Putamen (tissue), 1 donor: ENCODE results near the gene CRKL.
A peak's percentile ranks its signal among the peaks of the same experiment; 100 is the strongest.
"Not testable (repeated sequence)": the region's sequence is repeated elsewhere in the genome, so short reads cannot be mapped to it uniquely, and the experiment has no call there.

Source experiments
- DNase-seq: peaks from one replicate; pipeline ENCODE4 v3.0.0-alpha.2; 2016; ENCODE audit warnings: low spot score

CRKL gene

DNA sequence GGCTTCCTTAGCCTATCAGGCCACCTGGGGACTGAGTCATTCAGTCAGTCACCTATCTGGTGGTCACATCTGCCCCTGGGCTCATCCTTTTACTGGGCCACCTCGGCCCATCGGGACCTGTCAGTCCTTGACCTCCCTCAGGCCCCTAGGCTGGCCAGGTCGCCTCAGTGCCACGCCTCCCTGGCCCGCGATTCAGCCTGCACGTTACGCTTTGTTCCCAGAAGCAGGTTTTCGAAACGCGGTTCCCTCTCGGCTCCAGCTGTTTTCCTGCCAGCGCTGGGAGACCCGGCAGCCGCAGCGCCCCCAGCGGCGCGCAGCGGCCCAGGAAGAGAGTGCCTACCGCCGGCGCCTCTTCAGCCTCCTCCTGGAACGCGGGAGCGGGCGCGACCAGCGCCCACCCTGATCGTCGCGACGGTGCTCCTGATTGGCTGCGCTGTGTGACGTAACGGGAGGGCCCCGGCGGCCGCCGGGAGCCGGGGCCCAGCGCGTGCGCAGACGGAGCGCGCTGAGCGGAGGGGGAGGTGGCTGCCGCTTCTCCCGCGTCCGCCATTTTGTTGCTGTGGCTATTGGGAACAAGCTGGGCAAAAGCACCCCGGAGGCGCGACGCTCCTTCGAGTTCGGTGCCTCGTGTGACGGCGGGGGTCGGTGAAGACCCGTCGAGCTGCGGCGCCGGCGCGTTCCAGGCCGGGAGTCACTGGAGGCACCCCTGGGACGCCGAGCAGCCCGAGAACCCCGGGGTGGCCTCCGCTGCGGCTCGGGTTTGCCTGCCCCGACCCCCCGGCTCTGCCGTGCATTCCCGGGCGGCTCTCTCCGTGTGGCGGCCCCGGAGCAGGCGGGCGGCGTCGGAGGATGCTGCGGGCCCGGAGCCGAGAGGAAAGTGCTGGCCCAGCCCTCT is at the start of gene CRKL:
TSS of gene CRKL (plus strand) at position 492 of the 895 bp plus-strand sequence. CDS start 528 bp downstream, outside the sequence.
- DNase-seq: peak; percentile 97

GRCh38 chr22:20868025-20868962 is 48.9 kb upstream of the CRKL start:
- no peak for DNase-seq

DNA sequence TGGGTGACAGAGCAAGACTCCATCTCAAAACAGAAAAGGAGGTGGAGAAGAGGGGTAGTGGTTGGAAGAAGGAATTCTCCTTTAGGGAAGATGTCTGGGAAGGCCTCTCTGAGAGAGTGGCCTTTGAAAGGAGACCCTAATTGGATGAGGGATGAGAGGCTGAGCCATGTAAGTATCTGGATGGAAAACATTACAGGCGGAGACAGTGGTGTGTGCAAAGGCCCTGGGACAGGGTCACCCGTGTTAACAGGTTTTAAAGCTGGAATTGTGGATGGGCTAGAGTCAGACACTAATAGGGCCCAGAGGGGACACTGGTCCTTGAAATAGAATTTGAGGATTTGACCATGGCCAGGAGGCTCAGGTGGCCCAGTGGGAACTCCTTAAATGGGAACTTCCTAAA is 48.0 kb upstream of the CRKL start:
- no peak for DNase-seq

DNA sequence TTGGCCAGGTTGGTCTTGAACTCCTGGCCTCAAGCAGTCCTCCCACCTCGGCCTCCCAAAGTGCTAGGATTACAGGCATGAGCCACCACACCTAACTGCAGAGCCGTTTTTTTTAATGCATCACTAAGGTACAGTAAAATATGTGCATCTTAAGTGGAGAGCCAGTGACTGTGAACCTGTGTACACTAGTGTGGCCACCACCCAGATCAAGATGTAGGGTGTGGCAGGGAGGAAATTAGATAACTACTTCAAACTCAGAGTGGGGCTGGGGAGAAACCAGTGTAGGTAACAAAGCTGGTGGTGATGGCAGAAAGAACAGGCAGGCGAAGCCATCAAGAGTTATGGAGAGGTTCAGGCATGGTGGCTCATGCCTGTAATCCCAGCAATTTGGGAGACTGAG is 44.0 kb upstream of the CRKL start:
- DNase-seq: no peak

DNA sequence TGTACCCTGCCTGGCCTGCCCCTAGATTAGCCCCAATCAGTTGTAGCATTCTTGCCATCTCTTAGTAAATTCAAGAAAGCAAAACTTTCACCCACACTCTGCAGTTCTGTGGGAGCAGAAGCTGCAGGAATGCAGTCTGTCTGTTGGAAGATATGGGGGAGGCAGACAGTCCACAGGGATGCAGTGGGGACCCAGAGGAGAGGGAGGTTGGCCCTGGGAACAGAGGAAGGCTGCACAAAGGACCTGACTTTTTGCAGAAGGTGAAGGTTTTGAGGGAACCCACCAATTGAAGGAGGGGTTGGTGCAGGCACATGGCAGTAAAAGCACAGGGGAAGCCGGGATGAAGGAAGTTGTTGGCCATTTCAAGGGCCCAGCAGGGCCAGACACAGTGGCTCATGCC is 41.9 kb upstream of the CRKL start:
- no peak for DNase-seq

DNA sequence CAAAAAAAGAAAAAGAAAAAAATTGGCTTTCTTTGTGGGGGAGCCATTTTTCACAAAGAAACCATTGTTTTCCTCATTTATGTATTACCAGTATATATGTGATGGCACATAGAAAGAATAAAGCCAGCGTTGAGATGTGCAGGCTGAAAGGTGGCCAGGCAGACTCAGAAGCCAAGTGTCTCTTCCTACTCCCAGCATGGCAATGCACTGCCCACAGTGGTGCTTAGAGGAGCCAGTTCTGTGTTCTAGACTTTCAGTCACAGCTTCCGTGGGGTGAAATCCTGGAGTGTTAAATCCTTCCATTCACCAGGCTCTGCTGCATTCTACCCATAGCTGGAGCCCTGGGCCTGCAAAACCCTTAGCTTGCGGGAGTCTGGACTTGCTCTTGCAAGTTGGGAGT is 39.5 kb upstream of the CRKL start:
- no peak for DNase-seq

DNA sequence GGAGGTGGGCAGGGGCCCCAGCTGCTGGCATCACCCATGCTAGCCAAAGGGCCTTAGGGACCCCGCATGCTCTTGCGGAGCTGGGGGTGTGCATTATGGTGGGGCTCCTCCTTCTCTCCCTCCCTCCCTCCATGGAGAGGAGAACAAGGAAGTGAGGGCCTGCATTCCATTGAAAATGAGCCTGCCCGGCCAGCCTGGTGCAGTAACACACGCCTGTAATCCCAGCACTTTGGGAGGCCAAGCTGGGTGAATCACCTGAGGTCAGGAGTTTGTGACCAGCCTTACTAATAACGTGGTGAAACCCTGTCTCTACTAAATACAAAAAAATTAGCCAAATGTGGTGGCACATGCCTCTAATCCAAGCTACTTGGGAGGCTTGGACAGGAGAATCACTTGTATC is 36.0 kb upstream of the CRKL start:
- no peak for DNase-seq

DNA sequence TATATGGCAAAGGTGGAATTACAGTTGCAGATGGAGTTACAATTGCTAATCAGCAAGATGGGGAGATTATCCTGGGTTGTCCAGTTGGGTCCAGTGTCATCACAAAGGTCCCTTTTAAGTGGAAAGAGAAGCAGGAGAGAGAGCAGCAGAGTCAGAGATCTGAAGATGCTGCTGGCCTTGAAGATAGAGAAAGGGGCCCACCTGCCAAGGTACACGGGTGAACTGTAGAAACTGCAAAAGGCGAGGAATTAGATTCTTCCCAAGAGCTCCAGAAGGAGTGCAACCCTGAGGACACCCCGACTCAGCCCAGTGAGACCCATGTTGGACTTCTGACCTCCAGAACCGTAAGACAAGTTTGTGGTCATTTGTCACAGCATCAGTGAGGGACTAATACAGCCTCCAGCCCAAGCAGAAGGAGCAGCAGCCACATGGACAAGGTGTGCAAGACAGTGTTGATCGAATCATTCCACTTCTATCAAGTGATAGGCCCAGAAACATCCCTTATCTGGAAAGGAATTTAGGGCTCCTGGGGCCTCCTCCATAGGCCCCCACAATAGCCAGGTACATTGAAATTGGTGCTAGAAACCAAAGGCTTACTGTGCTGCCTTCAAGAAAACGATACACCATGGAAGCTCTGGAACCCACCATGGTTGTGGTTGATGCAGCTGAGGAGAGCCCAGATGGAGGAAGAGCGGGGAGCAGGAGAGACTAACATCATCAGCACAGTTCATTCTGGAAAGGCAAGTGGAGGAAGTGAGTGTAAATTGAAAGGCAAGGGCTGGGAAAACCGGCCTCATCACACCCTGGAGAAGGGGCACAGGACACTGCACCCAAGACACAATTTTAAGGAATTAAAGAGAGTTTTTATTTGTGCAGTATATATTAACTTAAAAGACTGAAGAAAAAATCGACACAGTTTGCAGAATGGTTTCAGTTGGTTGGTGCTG is 35.1 kb upstream of the CRKL start:
- no peak for DNase-seq

DNA sequence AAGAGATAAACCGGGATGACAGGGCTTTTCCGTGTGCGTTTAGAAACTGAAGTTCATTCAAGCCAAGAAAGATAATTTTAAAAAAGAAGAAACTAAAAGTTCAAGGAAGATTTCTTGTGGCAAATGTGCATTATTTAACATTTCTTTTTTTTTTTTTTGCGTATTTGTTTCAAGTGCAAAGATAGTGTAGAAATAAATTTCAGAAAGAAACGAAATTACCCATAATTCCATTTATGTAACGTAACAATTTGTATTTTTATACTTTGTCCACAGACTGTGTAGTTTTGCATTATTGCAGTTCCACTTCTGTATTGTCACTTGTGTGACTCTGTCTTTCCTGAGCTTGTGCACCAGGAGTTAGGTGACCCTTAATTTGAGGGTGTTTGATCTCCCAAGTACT is 34.4 kb upstream of the CRKL start:
- DNase-seq: no peak

GRCh38 chr22:20884454-20884853 is 32.8 kb upstream of the CRKL start:
- no peak for DNase-seq

- no peak for DNase-seq
Observed at GRCh38 chr22:20885017-20885556, 32.1 kb upstream of the CRKL start.

DNA sequence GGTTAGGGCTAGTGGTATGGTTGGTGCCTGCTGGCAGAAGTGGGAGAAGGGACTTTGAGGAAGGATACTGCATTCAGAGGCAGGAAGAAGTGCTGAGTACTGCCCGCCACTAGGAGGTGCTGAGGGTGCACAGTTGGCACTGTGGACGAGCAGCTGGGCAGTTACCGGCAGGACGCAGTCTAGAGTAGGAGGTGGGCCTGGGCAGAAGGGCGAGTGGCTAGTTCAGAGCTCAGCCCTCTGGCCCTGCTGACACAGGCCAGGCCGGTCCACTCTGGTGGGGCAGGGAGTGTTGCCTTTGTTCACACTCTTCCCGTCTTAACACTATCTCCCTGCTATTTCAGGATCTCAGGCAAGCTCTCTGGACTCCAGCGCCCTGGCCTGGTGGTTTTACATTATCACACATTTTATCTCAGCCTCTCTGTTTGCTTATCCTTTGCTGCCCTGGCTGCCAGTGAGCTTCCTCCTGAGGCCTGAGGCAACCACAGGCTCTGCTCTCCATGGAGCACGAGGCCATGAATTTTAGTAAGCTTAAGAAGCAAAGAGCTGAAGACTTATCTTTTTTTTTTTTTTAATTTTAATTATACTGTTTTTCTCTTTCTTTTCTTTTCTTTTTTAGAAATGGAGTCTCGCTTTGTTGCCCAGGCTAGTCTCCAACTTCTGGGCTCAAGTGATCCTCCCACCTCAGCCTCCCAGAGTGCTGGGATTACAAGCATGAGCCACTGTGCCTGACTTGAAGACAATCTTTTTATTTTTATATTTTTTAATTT is 31.5 kb upstream of the CRKL start:
- peak; percentile 57 for DNase-seq

DNA sequence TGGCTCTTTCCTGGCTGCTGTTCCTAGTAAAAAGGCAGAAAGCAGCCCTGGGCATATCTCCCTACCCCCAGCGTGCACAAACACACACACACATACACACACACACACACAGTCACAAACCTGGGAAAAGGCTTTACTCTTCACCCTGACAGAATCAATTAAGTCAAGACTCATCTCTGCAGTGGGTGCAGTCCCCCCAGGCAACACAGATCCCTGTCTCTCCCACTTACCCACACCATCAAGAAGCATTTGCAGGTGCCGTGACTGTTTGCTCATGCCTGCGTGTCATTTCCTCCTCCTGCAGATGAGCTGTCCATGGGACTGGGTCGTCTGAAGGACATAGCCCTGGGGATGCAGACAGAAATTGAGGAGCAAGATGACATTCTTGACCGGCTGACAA is 29.8 kb upstream of the CRKL start:
- DNase-seq: no peak

DNA sequence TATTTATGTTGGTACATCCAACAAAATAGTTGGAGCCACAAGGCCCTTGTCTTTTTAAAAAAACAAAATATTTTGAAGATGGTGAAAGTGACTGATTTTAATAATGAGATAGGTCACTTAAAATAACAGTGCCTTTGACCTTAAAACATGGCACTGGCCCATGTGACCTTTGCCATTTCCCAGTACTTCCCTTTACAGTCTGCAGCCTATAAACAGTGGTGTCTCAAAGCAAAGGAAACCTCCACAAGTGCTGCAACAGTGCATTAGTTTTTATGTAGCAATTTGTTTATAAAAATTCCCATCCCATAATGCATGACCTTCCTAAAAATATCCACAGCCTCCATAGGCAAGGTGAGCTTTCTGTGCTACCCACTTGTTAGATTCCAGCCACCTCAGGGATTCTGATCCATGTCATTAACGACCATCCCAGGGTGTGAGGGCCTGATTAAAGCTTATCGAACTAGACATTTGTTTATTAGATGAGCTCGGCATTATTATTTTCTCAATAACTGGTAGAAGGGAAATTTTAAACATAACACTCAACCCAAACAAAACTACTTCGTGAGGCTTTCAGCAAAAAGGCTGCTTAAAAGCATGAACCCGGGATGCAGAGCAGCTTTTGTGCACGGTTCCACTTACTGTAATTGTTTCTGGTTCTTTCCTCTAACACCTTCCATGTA is 28.0 kb upstream of the CRKL start:
- no peak for DNase-seq

DNA sequence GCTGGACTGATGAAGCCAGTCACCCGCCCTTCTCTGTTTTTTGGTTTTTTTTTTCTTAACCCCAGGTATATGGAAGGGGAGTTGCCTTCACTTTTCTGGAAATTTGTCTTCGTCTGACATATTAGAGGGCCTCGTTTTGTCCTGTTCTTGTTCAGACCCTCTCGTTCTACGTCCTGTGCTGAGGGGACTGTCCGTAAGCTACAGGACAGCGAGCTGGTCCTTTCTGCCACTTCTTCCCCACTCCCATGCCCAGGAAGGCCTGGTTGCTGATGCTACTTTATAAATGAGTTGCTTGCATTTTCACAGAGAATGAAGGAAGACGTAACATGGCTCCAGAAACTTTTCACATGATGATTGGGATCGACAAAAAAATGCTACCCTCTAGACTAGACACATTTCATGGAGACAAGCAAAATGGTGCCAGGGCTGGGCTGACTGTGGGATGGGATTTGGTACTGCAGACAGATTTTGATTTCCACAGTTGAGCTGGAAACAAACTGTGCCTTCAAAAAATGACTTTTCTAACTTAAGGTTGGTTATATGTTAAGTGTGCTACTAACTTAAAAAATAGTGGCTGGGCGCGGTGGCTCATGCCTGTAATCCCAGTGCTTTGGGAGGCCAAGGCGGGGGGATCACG is 27.2 kb upstream of the CRKL start:
- DNase-seq: no peak

DNA sequence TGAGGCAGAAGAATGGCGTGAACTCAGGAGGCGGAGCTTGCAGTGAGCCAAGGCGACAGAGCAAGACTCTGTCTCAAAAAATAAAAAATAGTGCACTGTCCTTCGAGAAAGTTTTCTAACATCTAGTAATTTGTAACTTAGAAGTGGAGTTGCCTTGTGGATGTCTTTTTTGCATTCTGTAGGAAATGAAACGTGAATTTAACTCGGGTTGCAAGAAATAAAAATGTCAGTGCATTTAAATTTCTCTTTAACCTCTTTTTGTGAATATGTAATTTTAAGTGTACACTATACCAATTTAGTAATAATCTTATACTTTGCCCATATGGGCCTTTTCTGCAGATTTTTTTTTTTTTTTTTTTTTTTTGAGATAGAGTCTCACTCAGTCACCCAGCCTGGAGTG is 26.2 kb upstream of the CRKL start:
- no peak for DNase-seq

- not testable (repeated sequence) for DNase-seq
Observed at GRCh38 chr22:20897737-20898136, 19.5 kb upstream of the CRKL start.

DNA sequence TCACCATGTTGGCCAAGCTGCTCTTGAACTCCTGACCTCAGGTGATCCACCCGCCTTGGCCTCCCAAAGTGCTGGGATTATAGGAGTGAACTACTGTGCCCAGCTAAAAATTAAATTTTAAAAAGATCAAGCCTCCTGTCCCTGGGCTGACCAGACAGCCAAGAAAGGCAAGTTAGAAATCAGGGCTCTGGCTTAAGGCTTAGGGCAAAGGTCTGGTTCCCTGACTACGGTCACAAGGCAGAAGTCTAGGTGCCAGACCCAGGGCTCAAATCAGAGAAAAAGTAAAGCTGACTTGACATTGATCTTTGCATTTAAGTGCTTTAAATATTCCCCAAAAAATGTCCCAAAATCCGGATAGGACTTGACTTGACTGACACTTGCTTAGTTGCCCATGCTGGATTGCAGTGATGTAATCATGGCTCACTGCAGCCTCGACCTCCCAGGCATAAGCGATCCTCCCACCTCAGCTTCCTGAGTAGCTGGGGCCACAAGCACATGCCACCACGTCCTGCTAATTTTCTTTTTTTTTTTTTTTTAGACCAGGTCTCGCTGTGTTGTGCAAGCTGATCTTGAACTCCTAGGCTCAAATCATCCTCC is 17.3 kb upstream of the CRKL start:
- DNase-seq: no peak
